ENCODE data around the gene CRY2. TPM values are rescaled to one million over a fixed set of nuclear protein-coding genes. Genes with fewer than 3 reads are reported as not detected.

CRY2 gene
- total RNA-seq, 2 experiments from 2014 or later, result 14.3 to 14.7 TPM

- ChIA-PET POLR2A (no interaction called here), CTCF (interaction anchor here (0.7 kb wide), 1 partner anchor 81 kb away, joined by 3 read pairs; no protein-coding TSS in a partner anchor)
Observed at GRCh38 chr11:45924036-45924915, 77.0 kb downstream of the CRY2 start.

GRCh38 chr11:45924927-45925326 is 77.7 kb downstream of the CRY2 start:
- ChIA-PET CTCF (no interaction called here), POLR2A (no interaction called here)

- ChIA-PET POLR2A (interaction anchor here (0.7 kb wide), 1 partner anchor 14 kb away, joined by 5 read pairs; no protein-coding TSS in a partner anchor), CTCF (no interaction called here)
Observed at GRCh38 chr11:45925550-45925949, 78.3 kb downstream of the CRY2 start.

DNA sequence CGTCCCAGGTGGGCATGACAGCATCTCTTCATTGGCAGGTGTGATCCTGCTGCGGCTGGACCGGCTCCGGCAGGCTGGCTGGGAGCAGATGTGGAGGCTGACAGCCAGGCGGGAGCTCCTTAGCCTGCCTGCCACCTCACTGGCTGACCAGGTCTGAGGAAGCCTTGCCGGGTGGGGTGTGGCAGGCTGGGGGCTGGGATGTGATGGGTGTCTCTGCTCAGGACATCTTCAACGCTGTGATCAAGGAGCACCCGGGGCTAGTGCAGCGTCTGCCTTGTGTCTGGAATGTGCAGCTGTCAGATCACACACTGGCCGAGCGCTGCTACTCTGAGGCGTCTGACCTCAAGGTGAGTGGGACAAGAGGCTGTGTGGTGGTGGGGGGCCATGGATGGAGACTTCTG is 78.7 kb downstream of the CRY2 start:
- POLR2A ChIA-PET, result interaction anchor here (0.7 kb wide), 1 partner anchor 14 kb away, joined by 5 read pairs; no protein-coding TSS in a partner anchor
- CTCF ChIA-PET, result no interaction called here

DNA sequence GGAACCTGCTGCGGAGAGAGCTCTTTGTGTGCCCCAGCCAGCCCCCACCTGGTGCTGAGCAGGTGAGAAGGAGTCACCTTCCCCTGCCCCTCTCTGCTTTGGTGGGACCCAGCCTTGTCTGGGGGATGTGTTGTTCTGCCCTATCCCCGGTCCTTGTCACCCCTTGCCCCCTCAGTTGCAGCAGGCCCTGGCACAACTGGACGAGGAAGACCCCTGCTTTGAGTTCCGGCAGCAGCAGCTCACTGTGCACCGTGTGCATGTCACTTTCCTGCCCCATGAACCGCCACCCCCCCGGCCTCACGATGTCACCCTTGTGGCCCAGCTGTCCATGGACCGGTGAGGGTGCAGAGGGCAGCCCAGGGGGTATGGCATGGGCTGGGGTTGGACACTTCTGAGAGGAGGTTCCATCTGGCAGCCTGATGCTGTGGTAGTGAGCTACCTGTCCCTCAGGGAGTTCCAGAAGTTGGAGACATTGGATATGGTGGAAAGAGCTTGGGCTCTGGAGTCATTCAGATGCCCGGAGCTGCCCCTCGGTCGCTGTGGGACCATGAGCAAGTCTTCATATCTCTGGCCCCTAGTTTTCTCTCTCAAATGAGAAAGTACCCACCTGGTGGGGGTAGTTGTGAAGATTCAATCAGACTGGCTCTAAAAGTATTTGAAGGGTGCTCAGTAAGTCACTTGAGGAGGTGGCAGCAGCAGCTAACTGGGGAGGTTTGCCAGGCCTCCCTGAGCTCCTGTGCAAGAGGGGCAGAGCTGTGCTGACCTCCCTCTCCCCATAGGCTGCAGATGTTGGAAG is 79.5 kb downstream of the CRY2 start:
- CTCF ChIA-PET, result no interaction called here

GRCh38 chr11:45927332-45927683 is 80.0 kb downstream of the CRY2 start:
- CTCF ChIA-PET, result no interaction called here
- POLR2A ChIA-PET, result no interaction called here

More for the DNA sequence above, 79.5 kb downstream of the CRY2 start:
- POLR2A ChIA-PET, result no interaction called here

DNA sequence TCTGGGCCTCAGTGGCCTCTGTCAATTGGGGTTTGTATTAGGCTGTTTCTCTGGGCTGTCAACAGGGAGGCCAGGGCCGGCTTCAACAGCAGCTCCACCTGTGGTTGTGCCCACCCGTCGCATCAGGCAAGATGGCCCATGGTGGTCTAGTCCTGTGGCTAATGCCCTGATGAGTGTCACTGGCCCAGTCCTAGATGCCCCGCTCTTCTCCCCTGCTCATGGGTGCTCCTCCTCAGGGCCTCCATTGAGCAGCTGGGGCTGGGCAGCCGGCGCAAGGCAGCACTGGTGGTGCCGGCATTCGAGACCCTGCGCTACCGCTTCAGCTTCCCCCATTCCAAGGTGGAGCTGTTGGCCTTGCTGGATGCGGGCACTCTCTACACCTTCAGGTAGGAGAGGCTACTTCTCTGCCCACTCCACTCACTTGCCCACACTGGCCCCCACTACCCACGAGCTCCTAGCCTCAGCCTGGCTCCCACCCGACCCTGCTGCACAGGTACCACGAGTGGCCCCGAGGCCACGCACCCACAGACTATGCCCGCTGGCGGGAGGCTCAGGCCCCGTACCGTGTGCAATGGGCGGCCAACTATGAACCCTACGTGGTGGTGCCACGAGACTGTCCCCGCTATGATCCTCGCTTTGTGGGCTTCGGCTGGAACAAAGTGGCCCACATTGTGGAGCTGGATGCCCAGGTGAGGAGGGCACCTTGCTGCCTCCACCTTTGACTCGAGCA is 80.6 kb downstream of the CRY2 start:
- POLR2A ChIA-PET, result no interaction called here
- CTCF ChIA-PET, result no interaction called here

DNA sequence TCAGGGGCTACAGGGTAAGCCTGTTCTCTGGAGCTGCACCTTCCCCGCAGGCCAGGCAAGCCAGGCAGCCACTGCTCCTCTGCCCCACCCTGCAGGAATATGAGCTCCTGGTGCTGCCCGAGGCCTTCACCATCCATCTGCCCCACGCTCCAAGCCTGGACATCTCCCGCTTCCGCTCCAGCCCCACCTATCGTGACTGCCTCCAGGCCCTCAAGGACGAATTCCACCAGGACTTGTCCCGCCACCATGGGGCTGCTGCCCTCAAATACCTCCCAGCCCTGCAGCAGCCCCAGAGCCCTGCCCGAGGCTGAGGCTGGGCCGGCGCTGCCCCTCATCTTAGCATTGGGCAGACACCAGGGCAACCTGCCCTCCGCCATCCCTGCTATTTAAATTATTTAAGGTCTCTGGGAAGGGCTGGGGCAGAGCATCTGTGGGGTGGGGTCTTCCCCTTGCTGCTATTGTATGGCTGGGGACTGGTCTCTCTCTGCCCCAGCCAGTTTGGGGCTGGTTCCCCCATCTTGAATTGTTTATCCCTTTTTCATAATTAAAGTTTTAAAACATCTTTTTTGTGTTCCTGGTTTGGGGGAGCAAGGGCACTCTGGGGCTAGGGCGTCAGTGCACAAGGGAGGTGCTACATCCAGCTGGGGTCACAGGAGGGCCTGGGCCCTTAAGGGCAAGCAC is 81.4 kb downstream of the CRY2 start:
- ChIA-PET POLR2A (no interaction called here), CTCF (no interaction called here)

DNA sequence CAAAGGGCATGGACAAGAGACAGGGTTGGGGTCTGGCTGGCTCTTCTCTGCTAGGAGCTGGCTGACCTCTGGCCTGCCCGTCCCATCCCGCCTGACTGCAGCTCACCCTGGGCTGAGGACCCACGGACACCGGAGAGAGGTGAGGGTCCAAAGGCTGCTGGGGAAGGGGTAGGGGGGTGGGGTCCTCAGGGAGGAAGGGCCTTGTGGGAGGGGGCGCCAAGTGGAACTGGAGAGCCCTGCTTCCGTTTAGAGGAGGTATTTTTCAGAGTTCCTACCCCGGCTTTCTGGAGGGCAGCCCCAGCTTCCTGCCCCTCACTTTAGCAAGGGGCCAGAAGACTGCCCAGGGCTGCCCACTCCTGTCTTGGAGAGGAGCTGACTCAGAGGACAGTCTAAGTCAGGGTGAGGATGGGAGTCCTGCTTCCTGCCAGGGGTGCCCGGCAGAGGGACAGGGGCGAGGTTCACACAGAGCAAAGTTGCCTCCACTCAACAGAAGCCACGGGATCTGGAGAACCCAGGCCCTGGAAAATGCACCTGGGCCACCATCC is 82.3 kb downstream of the CRY2 start:
- CTCF ChIA-PET, result no interaction called here
- POLR2A ChIA-PET, result no interaction called here

DNA sequence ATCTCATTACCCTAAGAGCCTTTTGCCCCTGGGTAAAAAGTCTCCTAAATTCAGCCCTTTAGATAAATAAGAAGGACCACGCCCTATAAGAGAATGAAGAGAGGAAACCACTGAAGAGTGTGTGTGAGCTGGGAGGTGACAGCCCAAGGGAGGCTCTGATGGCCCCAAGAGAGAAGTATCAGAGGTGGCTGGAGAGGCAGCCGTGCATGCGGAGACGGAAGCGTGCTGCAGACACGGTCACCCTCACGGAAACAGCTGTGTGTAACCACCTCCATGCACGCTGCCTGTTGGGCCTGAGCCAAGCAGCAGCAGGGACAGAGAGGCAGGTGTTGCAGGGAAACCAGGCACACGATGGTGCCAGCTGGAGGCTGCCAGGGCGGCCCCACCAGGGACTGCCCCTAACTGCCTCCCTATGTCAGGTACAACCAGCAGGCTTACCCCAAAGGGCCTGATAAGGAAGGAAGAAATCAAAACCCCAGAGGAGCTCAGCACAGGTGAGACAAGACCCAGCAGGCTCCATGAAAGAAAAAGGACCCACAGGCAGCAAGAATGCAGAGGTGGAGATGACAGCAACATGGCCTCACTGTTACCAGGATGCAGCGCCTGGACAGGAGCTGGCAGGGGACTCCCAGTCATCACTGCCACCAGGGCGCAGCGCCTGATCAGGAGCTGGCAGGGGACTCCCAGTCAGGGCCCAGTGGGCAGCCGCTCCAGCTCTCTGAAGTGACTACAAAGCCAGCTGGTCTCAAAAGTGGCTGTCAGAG is 82.9 kb downstream of the CRY2 start:
- ChIA-PET POLR2A (interaction anchor here (1.2 kb wide), 1 partner anchor 12 kb away, joined by 3 read pairs; the partner anchor contains the start of gene PEX16), CTCF (interaction anchor here (0.8 to 0.9 kb wide), 2 partner anchors 12 to 35 kb away, joined by 3 to 4 read pairs; partner anchors contain the start of gene PEX16)

- ChIA-PET POLR2A (interaction anchor here (1.2 kb wide), 1 partner anchor 13 kb away, joined by 3 read pairs; the partner anchor contains the start of gene PEX16), CTCF (interaction anchor here (0.8 to 0.9 kb wide), 2 partner anchors 13 to 34 kb away, joined by 3 to 4 read pairs; partner anchors contain the start of gene PEX16)
Observed at GRCh38 chr11:45930951-45931570, 83.8 kb downstream of the CRY2 start.

DNA sequence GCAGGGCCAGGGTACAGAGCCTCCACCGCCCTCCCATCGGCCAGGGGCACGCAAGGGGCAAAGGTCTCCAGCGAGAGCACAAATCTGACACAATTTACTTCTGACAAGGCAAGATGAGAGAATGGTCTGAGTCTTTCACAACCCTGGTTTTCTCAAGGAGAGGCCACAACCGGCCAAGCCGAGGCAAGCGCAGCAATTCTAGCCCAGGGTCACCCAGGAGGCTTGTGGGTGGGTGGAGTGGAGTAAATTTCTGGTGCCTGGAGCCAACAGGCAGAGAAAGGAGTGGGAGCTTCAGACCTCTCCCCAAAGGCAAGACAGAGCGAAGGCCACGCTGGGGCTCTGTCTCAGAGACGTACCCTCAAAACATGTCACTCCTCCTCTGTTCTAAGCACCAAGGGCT is 84.5 kb downstream of the CRY2 start:
- ChIA-PET CTCF (no interaction called here), POLR2A (interaction anchor here (1.2 kb wide), 1 partner anchor 14 kb away, joined by 3 read pairs; the partner anchor contains the start of gene PEX16)

DNA sequence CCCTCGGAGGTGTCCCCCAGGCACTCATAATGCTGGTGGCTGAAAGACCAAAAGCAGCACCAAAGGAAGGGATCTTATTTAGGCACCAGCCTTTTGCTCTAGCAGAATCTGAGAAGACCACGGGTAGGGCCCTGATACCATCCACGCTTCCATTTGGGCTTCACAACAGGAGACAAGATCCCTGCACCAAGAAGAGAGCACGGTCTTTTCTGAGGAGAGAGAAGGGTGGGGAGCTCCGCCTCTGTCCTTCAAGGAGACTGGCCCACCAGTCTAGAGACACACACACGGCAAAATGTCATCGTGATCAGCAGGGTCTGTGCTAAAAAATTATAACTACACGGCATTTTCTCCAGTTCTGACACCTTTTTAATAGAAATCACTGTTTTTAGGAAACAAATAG is 84.9 kb downstream of the CRY2 start:
- ChIA-PET CTCF (no interaction called here), POLR2A (no interaction called here)

Other genes with a start within 250 kb of the CRY2 start
- under 1 TPM; 0.63 to 0.80 TPM for gene CHST1, start 181.9 kb upstream of the CRY2 start, total RNA-seq
- gene SLC35C1, start 42.3 kb upstream of the CRY2 start, total RNA-seq, result 10 to 100 TPM; 14.5 to 16.3 TPM
- gene MAPK8IP1, start 38.2 kb downstream of the CRY2 start, total RNA-seq, result 1 to 10 TPM in 1 of 2 experiments, under 1 TPM in 1; 0.91 to 1.0 TPM
- gene FREY1, start 59.8 kb downstream of the CRY2 start, total RNA-seq, result 1 to 10 TPM; 1.1 to 1.2 TPM
- gene PEX16, start 70.4 kb downstream of the CRY2 start, total RNA-seq, result 10 to 100 TPM; 32.1 to 35.3 TPM
- 1 to 10 TPM; 2.4 to 2.9 TPM for gene LARGE2, start 75.2 kb downstream of the CRY2 start, total RNA-seq